ENCODE results near the gene ATP5MC2.
A peak's percentile ranks its signal among the peaks of the same experiment; 100 is the strongest.
"Not testable (repeated sequence)": the region's sequence is repeated elsewhere in the genome, so short reads cannot be mapped to it uniquely, and the experiment has no call there.

Gene ATP5MC2

GRCh38 chr12:53700567-53700966 lies 24.7 kb upstream of the ATP5MC2 start:
- peaks cover 20 to 23% of the 10 kb centered on the region in 2 donors for H3K4me1 Mint-ChIP-seq
- H3K9me3 Mint-ChIP-seq = no peaks in the 10 kb centered on the region
- no peak for DNase-seq
- H3K27me3 Mint-ChIP-seq = peaks cover 62 to 82% of the 10 kb centered on the region in 2 donors
- H3K4me3 Mint-ChIP-seq = no peak overlapping the region
- no peaks in the 10 kb centered on the region for H3K36me3 Mint-ChIP-seq
- no peak for ATAC-seq (replicated peaks)
- no peak overlapping the region for H3K27ac Mint-ChIP-seq

- Mint-ChIP-seq H3K27me3 (peaks cover 71 to 88% of the 10 kb centered on the region in 2 donors), H3K4me1 (peaks cover 26 to 32% of the 10 kb centered on the region in 2 donors), H3K9me3 (no peaks in the 10 kb centered on the region)
Observed at GRCh38 chr12:53699678-53700025, 23.8 kb upstream of the ATP5MC2 start.

GRCh38 chr12:53698948-53699677 lies 23.2 kb upstream of the ATP5MC2 start:
- DNase-seq = no peak
- Mint-ChIP-seq H3K4me3 (no peak overlapping the region), H3K9me3 (no peaks in the 10 kb centered on the region), H3K4me1 (peaks cover 32 to 37% of the 10 kb centered on the region in 2 donors), H3K27me3 (peaks cover 71 to 88% of the 10 kb centered on the region in 2 donors), H3K27ac (no peak overlapping the region), H3K36me3 (no peaks in the 10 kb centered on the region)
- no peak for ATAC-seq (replicated peaks)

More at GRCh38 chr12:53699678-53700025, 23.8 kb upstream of the ATP5MC2 start:
- DNase-seq = no peak
- no peak for ATAC-seq (replicated peaks)
- H3K4me3 Mint-ChIP-seq = no peak overlapping the region
- H3K36me3 Mint-ChIP-seq = no peaks in the 10 kb centered on the region
- no peak overlapping the region for H3K27ac Mint-ChIP-seq

- peak overlapping the region; percentile 33 to 63 for H3K4me3 Mint-ChIP-seq
- peak overlapping the region; percentile 84 for H3K27ac Mint-ChIP-seq
- H3K27me3 Mint-ChIP-seq = peaks cover 68 to 86% of the 10 kb centered on the region in 2 donors
- H3K9me3 Mint-ChIP-seq = peaks cover 0 to under 1% of the 10 kb centered on the region in 2 donors
- H3K36me3 Mint-ChIP-seq = no peaks in the 10 kb centered on the region
- H3K4me1 Mint-ChIP-seq = peaks cover 31 to 39% of the 10 kb centered on the region in 2 donors
- ATAC-seq (replicated peaks) (no peak), DNase-seq (no peak)
Observed at GRCh38 chr12:53696655-53697331, 20.9 kb upstream of the ATP5MC2 start.

GRCh38 chr12:53696285-53696654 lies 20.4 kb upstream of the ATP5MC2 start:
- Mint-ChIP-seq H3K4me1 (peaks cover 28 to 36% of the 10 kb centered on the region in 2 donors), H3K27ac (peak overlapping the region; percentile 84), H3K36me3 (no peaks in the 10 kb centered on the region), H3K9me3 (peaks cover 2 to 4% of the 10 kb centered on the region in 2 donors), H3K27me3 (peaks cover 68 to 86% of the 10 kb centered on the region in 2 donors), H3K4me3 (peak overlapping the region; percentile 33 to 63)
- peak; percentile 55 to 58 for ATAC-seq (replicated peaks)
- no peak for DNase-seq

- Mint-ChIP-seq H3K27ac (peak overlapping the region; percentile 85), H3K36me3 (no peaks in the 10 kb centered on the region), H3K9me3 (peaks cover 2 to 4% of the 10 kb centered on the region in 2 donors), H3K27me3 (peaks cover 73 to 92% of the 10 kb centered on the region in 2 donors), H3K4me1 (peaks cover 28 to 36% of the 10 kb centered on the region in 2 donors), H3K4me3 (peak overlapping the region; percentile 78 to 85)
- no peak for DNase-seq
- ATAC-seq (replicated peaks) = peak; percentile 51 to 52
Observed at GRCh38 chr12:53695152-53696145, 19.6 kb upstream of the ATP5MC2 start.

GRCh38 chr12:53694756-53695151 lies 18.9 kb upstream of the ATP5MC2 start:
- Mint-ChIP-seq H3K9me3 (peaks cover 2 to 4% of the 10 kb centered on the region in 2 donors), H3K36me3 (no peaks in the 10 kb centered on the region), H3K4me1 (peaks cover 28 to 36% of the 10 kb centered on the region in 2 donors), H3K4me3 (peak overlapping the region; percentile 78 to 85), H3K27me3 (peaks cover 70 to 89% of the 10 kb centered on the region in 2 donors), H3K27ac (peak overlapping the region; percentile 85)
- DNase-seq (no peak), ATAC-seq (replicated peaks) (no peak)

- no peak for DNase-seq
- H3K4me3 Mint-ChIP-seq = no peak overlapping the region
- H3K9me3 Mint-ChIP-seq = peaks cover 2 to 4% of the 10 kb centered on the region in 2 donors
- no peaks in the 10 kb centered on the region for H3K4me1 Mint-ChIP-seq
- H3K36me3 Mint-ChIP-seq = no peaks in the 10 kb centered on the region
- no peak for ATAC-seq (replicated peaks)
- H3K27me3 Mint-ChIP-seq = peaks cover 24 to 33% of the 10 kb centered on the region in 2 donors
- no peak overlapping the region for H3K27ac Mint-ChIP-seq
Observed at GRCh38 chr12:53688134-53688533, 12.3 kb upstream of the ATP5MC2 start.

GRCh38 chr12:53686436-53686835 lies 10.6 kb upstream of the ATP5MC2 start:
- Mint-ChIP-seq H3K36me3 (no peaks in the 10 kb centered on the region), H3K27me3 (peaks cover 16 to 22% of the 10 kb centered on the region in 2 donors), H3K4me1 (no peaks in the 10 kb centered on the region), H3K9me3 (peaks cover 0 to under 1% of the 10 kb centered on the region in 2 donors), H3K4me3 (no peak overlapping the region), H3K27ac (no peak overlapping the region)
- DNase-seq (no peak), ATAC-seq (replicated peaks) (no peak)

GRCh38 chr12:53684654-53685220 lies 8.9 kb upstream of the ATP5MC2 start:
- peaks cover 9 to 16% of the 10 kb centered on the region in 2 donors for H3K27me3 Mint-ChIP-seq
- ATAC-seq (replicated peaks) (no peak), DNase-seq (no peak)
- H3K4me3 Mint-ChIP-seq = no peak overlapping the region
- H3K27ac Mint-ChIP-seq = no peak overlapping the region
- H3K4me1 Mint-ChIP-seq = no peaks in the 10 kb centered on the region
- H3K9me3 Mint-ChIP-seq = no peaks in the 10 kb centered on the region
- H3K36me3 Mint-ChIP-seq = no peaks in the 10 kb centered on the region

- no peak for DNase-seq
- Mint-ChIP-seq H3K4me3 (no peak overlapping the region), H3K4me1 (no peaks in the 10 kb centered on the region), H3K36me3 (no peaks in the 10 kb centered on the region), H3K27ac (no peak overlapping the region), H3K9me3 (no peaks in the 10 kb centered on the region), H3K27me3 (peaks cover 14 to 18% of the 10 kb centered on the region in 2 donors)
- ATAC-seq (replicated peaks) = no peak
Observed at GRCh38 chr12:53683983-53684382, 8.1 kb upstream of the ATP5MC2 start.

- ATAC-seq (replicated peaks) (no peak), DNase-seq (no peak)
- no peaks in the 10 kb centered on the region for H3K9me3 Mint-ChIP-seq
- H3K4me3 Mint-ChIP-seq = no peak overlapping the region
- H3K27me3 Mint-ChIP-seq = peaks cover 13 to 15% of the 10 kb centered on the region in 2 donors
- H3K27ac Mint-ChIP-seq = peak overlapping the region; percentile 49
- H3K36me3 Mint-ChIP-seq = no peaks in the 10 kb centered on the region
- H3K4me1 Mint-ChIP-seq = no peaks in the 10 kb centered on the region
Observed at GRCh38 chr12:53683494-53683893, 7.6 kb upstream of the ATP5MC2 start.

- not testable (repeated sequence) for H3K36me3 Mint-ChIP-seq; DNase-seq; H3K27ac Mint-ChIP-seq; H3K4me3 Mint-ChIP-seq; H3K4me1 Mint-ChIP-seq; H3K9me3 Mint-ChIP-seq; ATAC-seq (replicated peaks)
- H3K27me3 Mint-ChIP-seq = peaks cover 11 to 22% of the 10 kb centered on the region in 2 donors
Observed at GRCh38 chr12:53680061-53680460, 4.2 kb upstream of the ATP5MC2 start.

GRCh38 chr12:53677800-53678148 lies 1.9 kb upstream of the ATP5MC2 start:
- H3K27me3 Mint-ChIP-seq = peaks cover 11 to 22% of the 10 kb centered on the region in 2 donors
- DNase-seq (no peak), ATAC-seq (replicated peaks) (no peak)
- H3K36me3 Mint-ChIP-seq = peaks cover 0 to 4% of the 10 kb centered on the region in 2 donors
- peak overlapping the region in 1 of 2 donors; percentile 86 for H3K4me3 Mint-ChIP-seq
- H3K9me3 Mint-ChIP-seq = no peaks in the 10 kb centered on the region
- H3K27ac Mint-ChIP-seq = no peak overlapping the region
- peaks cover 0 to 19% of the 10 kb centered on the region in 2 donors for H3K4me1 Mint-ChIP-seq

Measured in stimulated activated naive B cell treated with anti-CD40 and anti-IgM and Interleukin-4, amounts not matched to agents 10 μg/mL and 1 μg/mL and 100 μg/mL, for 72 hours (primary cell).